GM12878 (cell line): ENCODE data around the gene MPRIP. TPM values are rescaled to one million over a fixed set of nuclear protein-coding genes. Genes with fewer than 3 reads are reported as not detected.
A peak's percentile ranks its signal among the peaks of the same experiment; 100 is the strongest.

ENCODE experiments used
- ATAC-seq: fragments of 200-7000 bp; cut with Tn5 transposase; 3 replicates; pipeline ENCODE4 v1.9.1; 2020; ENCODE audit warnings: mild to moderate bottlenecking, moderate library complexity
- BruUV-seq: library from RNA; stranded (reverse); fragments of 400-500 nt; replicated peaks from 2 replicates; lab custom pipeline; 2021; lab: Mats Ljungman, UMichigan
- CTCF ChIA-PET: fragments of 300-600 bp; sonication (Branson Sonifier 250); formaldehyde crosslinking; extraction: SDS; loops from one replicate; lab custom pipeline; 2021; ENCODE audit warnings: inconsistent platforms; lab: Yijun Ruan, JAX
- POLR2A ChIA-PET: fragments of 350-600 bp; formaldehyde crosslinking; extraction: SDS; loops from one replicate; lab custom pipeline; 2021; ENCODE audit warnings: inconsistent platforms; lab: Charles Lee
- RAD21 ChIA-PET: fragments of 300-600 bp; sonication (Branson Sonifier 250); formaldehyde crosslinking; loops from one replicate; lab custom pipeline; 2023; ENCODE audit warnings: antibody characterized with exemption; ENCODE audit not compliant: unreplicated experiment; lab: Charles Lee
- SMC1A ChIA-PET: fragments of 300-600 bp; sonication (Branson Sonifier 250); formaldehyde crosslinking; loops from one replicate; lab custom pipeline; 2023; ENCODE audit not compliant: unreplicated experiment, uncharacterized antibody; lab: Charles Lee
- DNase-seq: peaks from one replicate; pipeline ENCODE4 v3.0.0-alpha.2; 2011; ENCODE audit warnings: low read depth, low spot score
- FAIRE-seq: peaks from 3 replicates; lab custom pipeline; 2011; peaks lifted over from hg19 to GRCh38; lab: Jason Lieb, UNC
- H2AFZ ChIP-seq: 2 replicates; pipeline ENCODE4 v1.6.0; 2011; ENCODE audit warnings: low read depth, low read length, control low read depth; ENCODE audit not compliant: control insufficient read depth
- H3K27ac ChIP-seq: 2 replicates; pipeline ENCODE4 v1.5.1; 2011; ENCODE audit warnings: control low read depth; ENCODE audit not compliant: control insufficient read depth, insufficient read depth
- H3K27me3 ChIP-seq, 2 experiments: replicated peaks in 1 of 2; 2 replicates each; pipeline versions ENCODE4 v1.6.0 to v1.6.1; 2011; ENCODE audit warnings: low read length in 1 of 2; ENCODE audit not compliant: control insufficient read depth in 2 of 2, insufficient read depth in 2 of 2
- H3K36me3 ChIP-seq, 2 experiments: 2 replicates each; pipeline ENCODE4 v1.5.1; 2011; ENCODE audit warnings: low read length in 1 of 2; ENCODE audit not compliant: control insufficient read depth in 2 of 2, insufficient read depth in 2 of 2
- H3K4me1 ChIP-seq: 2 replicates; pipeline ENCODE4 v1.6.1; 2011; ENCODE audit warnings: mild to moderate bottlenecking, low read length, moderate library complexity, mixed read lengths; ENCODE audit not compliant: control insufficient read depth, insufficient read depth
- H3K4me2 ChIP-seq: 2 replicates; pipeline ENCODE4 v1.6.0; 2011; ENCODE audit warnings: control low read depth; ENCODE audit not compliant: control insufficient read depth, insufficient read depth
- H3K4me3 ChIP-seq: fragments of 200-600 bp; sonication (generic); 2 replicates; pipeline ENCODE4 v1.5.1; 2016
- H3K79me2 ChIP-seq: 2 replicates; pipeline ENCODE4 v1.6.0; 2011; ENCODE audit warnings: low read length; ENCODE audit not compliant: control insufficient read depth, insufficient read depth
- H3K9ac ChIP-seq: 2 replicates; pipeline ENCODE4 v1.8.0; 2011; ENCODE audit warnings: low read length, control low read depth, mixed read lengths; ENCODE audit not compliant: control insufficient read depth, insufficient read depth
- H3K9me3 ChIP-seq: replicated peaks from 3 replicates; pipeline ENCODE4 v1.5.1; 2011; ENCODE audit warnings: mild to moderate bottlenecking, low read length; ENCODE audit not compliant: control insufficient read depth, insufficient read depth
- H4K20me1 ChIP-seq: 2 replicates; pipeline ENCODE4 v1.6.0; 2011; ENCODE audit not compliant: control insufficient read depth, insufficient read depth
- ATF7 ChIP-seq: fragments of 450-650 bp; IDR thresholded peaks from 2 replicates; pipeline ENCODE4 v1.6.1; 2016; ENCODE audit warnings: low read depth, mild to moderate bottlenecking
- BHLHE40 ChIP-seq, 2 experiments: fragments of 450-650 bp in 1 of 2; IDR thresholded peaks; 2 replicates each; pipeline ENCODE4 v1.6.1; 2011 to 2017; ENCODE audit warnings: low read depth in 2 of 2, borderline replicate concordance in 1 of 2, improper control_type of control experiment in 1 of 2, low read length in 1 of 2, mild to moderate bottlenecking in 1 of 2
- CBX5 ChIP-seq: sonication (generic); IDR thresholded peaks from 2 replicates; pipeline ENCODE4 v1.6.1; 2016; ENCODE audit warnings: low read depth, moderate library complexity, mild to moderate bottlenecking, inconsistent platforms
- KDM1A ChIP-seq: fragments of 200-600 bp; sonication (generic); IDR thresholded peaks from 2 replicates; pipeline ENCODE4 v1.6.1; 2016; ENCODE audit warnings: borderline replicate concordance
- NRF1 ChIP-seq: conservative IDR thresholded peaks from 2 replicates; pipeline ENCODE4 v1.6.1; 2011; ENCODE audit warnings: mild to moderate bottlenecking, low read depth, low read length, improper control_type of control experiment
- RUNX3 ChIP-seq: IDR thresholded peaks from 2 replicates; pipeline ENCODE4 v1.6.1; 2012; ENCODE audit warnings: low read length, inconsistent platforms
- WGBS: methylation state at CpG from one replicate; pipeline ENCODE4 v1.1.6; 2016; ENCODE audit warnings: low lambda C conversion rate; ENCODE audit not compliant: insufficient replicate concordance, insufficient coverage; ENCODE audit errors: missing lambda C conversion rate; 5-methylcytosine and 5-hydroxymethylcytosine counted together
- in situ Hi-C: fragments of 300-500 bp; cut with MboI; formaldehyde crosslinking; loops from 9 replicates; pipeline ENCODE4 v1.14.3; 2018; ENCODE audit warnings: mixed read lengths
- intact Hi-C: fragments of 100-400 bp; cut with micrococcal nuclease; formaldehyde crosslinking; loops from one replicate; pipeline ENCODE4 v1.14.2; 2022; ENCODE audit not compliant: unreplicated experiment
- polyA plus RNA-seq, 11 experiments: library from polyadenylated mRNA; depleted of rRNA in 4 of 11; unstranded in 6 of 11; stranded (reverse) in 5 of 11; fragments of >200 nt; fragmentation: Nextera tagmentation in 4 of 11; fragmentation: Illumina TruSeq in 1 of 11; extraction: Ambion mirVana in 4 of 11; extraction: Trizol in 1 of 11; gene quantifications; 1 replicate in 1 of 11; 2 replicates in 10 of 11; pipeline versions ENCODE4 v1.2.1 to v1.2.3, GENCODE V29; 2011 to 2016; ENCODE audit warnings: inconsistent platforms in 2 of 11, missing spikeins in 2 of 11, low read depth in 1 of 11
- total RNA-seq, 4 experiments: library from RNA; depleted of rRNA in 3 of 4; stranded (reverse); fragments of >200 nt in 3 of 4; fragmentation: Illumina TruSeq in 1 of 4; extraction: Trizol in 1 of 4; gene quantifications; 2 replicates each; pipeline versions ENCODE4 v1.2.1 to v1.2.3, GENCODE V29; 2013 to 2021

Gene MPRIP
- total and polyA plus RNA-seq, 10 of the 15 experiments (the other 5 are each of a cell fraction or from before 2014, with no cell fraction given) = 16.5 to 168 (median 71.7) TPM

DNA sequence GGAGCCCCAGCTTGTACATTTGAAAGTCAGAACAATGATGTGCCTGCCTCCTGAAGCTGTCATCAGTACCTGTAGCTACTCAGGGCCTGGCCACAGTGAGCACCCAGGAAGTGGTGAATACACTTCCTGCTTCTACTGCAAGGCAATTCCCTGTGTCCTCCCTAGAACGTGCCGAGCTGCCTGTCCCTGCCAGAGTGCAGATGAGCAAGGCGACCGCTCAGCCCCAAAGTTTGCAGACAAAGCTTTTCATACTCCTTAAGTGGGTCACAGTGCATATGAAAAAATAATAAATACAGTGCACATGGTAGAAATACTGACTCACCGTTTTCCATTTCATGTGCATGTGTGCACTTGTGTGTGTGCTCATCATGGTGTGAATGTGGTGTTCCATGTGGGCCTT, 77.3 kb downstream of the MPRIP start:
- FAIRE-seq (peak; percentile 49), DNase-seq (peak; percentile 11), ATAC-seq (peak; percentile 70)
- H2AFZ ChIP-seq = 0 out of 2 replicates have a peak overlapping the region, but pooled peaks have one; percentile 34
- ChIA-PET RAD21 (interaction anchor here (1.2 kb wide), 1 partner anchor 12 kb away, joined by 3 read pairs; no protein-coding TSS in a partner anchor), CTCF (interaction anchor here (1.2 to 1.5 kb wide), 2 partner anchors 12 to 128 kb away, joined by 3 to 4 read pairs; no protein-coding TSS in a partner anchor), POLR2A (interaction anchor here (0.5 kb wide), 1 partner anchor 18 kb away, joined by 9 read pairs; no protein-coding TSS in a partner anchor), SMC1A (no interaction called here)
- peaks cover 0 to 2% of the 10 kb centered on the region in 2 experiments; a peak in 1 of 4 replicates for H3K36me3 ChIP-seq
- peaks cover 33% of the 10 kb centered on the region for H3K79me2 ChIP-seq
- H3K27me3 ChIP-seq = no peaks in the 10 kb centered on the region
- H3K4me2 ChIP-seq = peak overlapping the region; percentile 33; the same call in 1 of the 2 replicates
- H4K20me1 ChIP-seq = peaks cover 4% of the 10 kb centered on the region; the same call in 1 of the 2 replicates
- no peak overlapping the region for H3K9ac ChIP-seq
- TF ChIP-seq NRF1 (no peak), RUNX3 (peak; percentile 44; the same call in 1 of the 2 replicates), BHLHE40 (IDR thresholded peaks at IDR 0.05; ENCODE audit: borderline replicate concordance in 1 of 2, low read depth in 2 of 2, low read length in 1 of 2) (peak in 1 of 2 experiments; percentile 42; a peak in 1 of 4 replicates)
- no peak overlapping the region for H3K4me3 ChIP-seq
- intact Hi-C loops (no loop called here), in situ Hi-C loops (no loop called here)
- WGBS = 54% methylated on average over 5 of the region's 5 CpGs
- no TSS peak for BruUV-seq
- peak overlapping the region; percentile 62 for H3K27ac ChIP-seq
- H3K9me3 ChIP-seq = no peaks in the 10 kb centered on the region; the same call in 2 of the 3 replicates
- H3K4me1 ChIP-seq = peaks cover 31% of the 10 kb centered on the region

GRCh38 chr17:17120294-17120693, 78.0 kb downstream of the MPRIP start:
- H3K9me3 ChIP-seq = no peaks in the 10 kb centered on the region; the same call in 2 of the 3 replicates
- no peak overlapping the region for H3K9ac ChIP-seq
- H3K4me2 ChIP-seq = no peak overlapping the region
- H3K36me3 ChIP-seq = peaks cover 0 to 2% of the 10 kb centered on the region in 2 experiments; a peak in 2 of 4 replicates
- peaks cover 4% of the 10 kb centered on the region; the same call in 1 of the 2 replicates for H4K20me1 ChIP-seq
- intact Hi-C loops (no loop called here), in situ Hi-C loops (no loop called here)
- BruUV-seq = no TSS peak
- WGBS = 84% methylated on average over 4 of the region's 4 CpGs
- H3K27me3 ChIP-seq = no peaks in the 10 kb centered on the region
- CTCF ChIA-PET = interaction anchor here (1.0 to 1.2 kb wide), 3 partner anchors 115 to 144 kb away, joined by 3 read pairs; no protein-coding TSS in a partner anchor
- H2AFZ ChIP-seq = no peak overlapping the region
- RAD21 ChIA-PET = interaction anchor here (1.2 kb wide), 1 partner anchor 12 kb away, joined by 3 read pairs; no protein-coding TSS in a partner anchor
- POLR2A ChIA-PET = no interaction called here
- ATAC-seq (no peak; the same call in 2 of the 3 replicates), FAIRE-seq (no peak), DNase-seq (no peak)
- H3K4me3 ChIP-seq = no peak overlapping the region
- peaks cover 30% of the 10 kb centered on the region for H3K79me2 ChIP-seq
- H3K27ac ChIP-seq = peak overlapping the region; percentile 27; the same call in 1 of the 2 replicates
- no peak for TF ChIP-seq ATF7
- no peak for TF ChIP-seq KDM1A
- TF ChIP-seq CBX5 = no peak
- peaks cover 26% of the 10 kb centered on the region for H3K4me1 ChIP-seq
- SMC1A ChIA-PET = no interaction called here
